Activated effector memory CD4-positive, alpha-beta T cell treated with Interleukin-2 at 50 U/mL for 16 hours (primary cell): ENCODE results near the gene REN.

Experiments
- DNase-seq: peaks from one replicate; pipeline ENCODE4 v3.0.0-alpha.2; 2020

The REN gene

DNA sequence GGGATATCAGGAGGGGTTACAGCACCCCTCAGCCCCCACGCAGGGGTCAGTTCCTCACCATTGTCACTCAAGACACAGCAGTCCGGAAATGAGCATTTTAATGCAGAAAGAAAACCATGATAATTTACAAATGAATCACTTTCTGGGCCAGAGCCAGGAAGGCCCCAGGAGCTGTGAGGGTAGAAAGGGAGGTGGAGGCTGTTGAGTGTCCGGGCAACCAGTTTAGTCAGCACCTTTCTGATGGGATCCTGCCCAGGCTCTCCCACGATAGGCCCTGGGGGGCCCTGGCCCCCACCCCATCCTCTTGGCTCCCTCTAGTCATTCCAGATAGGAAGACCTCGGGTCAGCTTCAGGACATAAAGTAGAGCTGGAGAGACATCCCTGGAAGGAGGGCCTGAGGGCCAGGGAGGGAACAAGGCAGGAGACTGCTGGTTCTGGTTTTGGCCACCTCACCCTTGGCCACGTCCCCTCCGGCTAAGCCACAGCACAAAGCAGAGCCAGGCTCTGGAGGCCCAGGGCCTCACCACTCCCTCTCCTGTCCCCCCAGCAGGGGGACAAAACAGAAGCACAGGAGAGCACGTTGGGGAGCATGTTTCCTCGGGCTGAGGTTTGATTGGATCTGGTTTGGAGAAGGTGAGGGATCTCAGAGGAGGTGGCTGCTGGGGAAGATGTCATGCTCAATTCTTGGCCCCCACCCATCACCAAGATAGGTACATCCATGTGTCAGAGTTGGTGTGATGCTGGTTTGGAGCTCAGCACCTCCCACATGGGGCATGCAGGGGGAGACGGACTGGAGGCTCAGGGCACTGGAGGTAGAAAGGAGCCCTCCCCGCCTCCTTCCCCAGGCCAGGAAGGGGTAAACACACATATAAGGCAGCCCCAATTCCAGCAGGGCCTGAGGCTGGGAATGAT, 34.9 kb downstream of the REN start:
- no peak for DNase-seq

DNA sequence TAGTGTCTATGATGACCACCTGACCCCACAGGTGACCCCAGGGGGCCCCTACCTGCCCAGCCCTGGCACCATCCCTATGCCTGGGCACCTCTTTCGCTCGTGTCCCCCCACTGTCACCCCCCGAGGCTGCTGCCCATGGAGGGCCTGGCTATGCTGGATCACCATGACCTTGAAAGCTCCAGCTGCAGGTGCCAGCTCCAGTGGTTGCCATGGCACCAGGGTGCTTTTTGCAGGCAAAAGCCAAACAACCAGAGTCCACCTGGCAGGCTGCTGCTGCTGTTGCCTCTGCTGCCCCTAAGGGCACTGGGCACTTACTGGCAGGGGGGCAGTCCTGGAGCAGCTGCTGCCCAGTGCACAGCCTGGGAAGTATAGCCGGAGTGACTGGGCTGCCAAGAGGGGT, 36.0 kb downstream of the REN start:
- DNase-seq = no peak

DNA sequence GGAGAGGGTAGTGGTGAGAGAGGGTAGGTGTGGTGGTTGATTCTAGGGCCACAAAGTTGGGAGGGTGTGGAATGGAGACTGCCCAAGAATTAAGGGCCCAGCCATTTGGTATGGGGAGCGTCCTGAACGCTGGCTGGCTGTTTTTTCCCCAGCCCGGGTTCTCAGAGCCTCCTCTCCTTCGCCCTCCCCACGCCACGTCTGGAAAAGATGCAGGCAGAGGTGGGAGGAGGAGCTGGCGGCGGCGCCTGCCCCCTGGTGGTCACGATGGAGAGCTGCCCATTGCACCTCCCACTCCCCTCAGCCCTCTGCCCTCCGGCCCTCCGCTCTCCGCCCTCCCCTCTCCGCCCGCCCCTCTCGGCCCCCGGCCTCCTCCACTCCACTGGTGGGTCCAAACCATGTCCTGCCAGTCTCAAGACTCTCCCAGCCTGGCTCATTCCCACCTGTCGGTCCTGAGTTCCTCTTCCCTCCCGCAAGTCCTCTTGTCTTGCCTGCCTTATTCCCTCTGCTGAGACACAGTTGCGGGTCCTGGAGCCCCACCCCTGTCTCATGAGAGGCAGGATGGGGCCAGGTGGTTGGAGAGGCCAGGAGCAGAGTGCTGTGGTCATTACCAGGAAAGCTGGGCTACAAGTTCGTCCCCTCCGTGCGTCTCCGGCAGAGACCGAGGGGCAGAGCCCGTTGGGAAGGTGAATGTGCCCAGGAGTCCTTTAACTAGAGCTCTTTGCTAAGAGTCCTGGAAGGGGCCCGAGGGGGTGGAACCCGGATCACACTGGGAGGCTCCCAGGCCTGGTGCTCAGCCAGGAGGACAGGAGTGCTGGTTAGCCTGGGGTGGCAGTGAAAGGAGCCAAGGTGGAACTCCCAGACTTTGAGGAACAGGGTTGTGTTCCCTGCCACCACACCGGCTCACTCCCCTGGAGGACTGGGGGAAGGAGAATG, 36.9 kb downstream of the REN start:
- DNase-seq = peak; percentile 44

DNA sequence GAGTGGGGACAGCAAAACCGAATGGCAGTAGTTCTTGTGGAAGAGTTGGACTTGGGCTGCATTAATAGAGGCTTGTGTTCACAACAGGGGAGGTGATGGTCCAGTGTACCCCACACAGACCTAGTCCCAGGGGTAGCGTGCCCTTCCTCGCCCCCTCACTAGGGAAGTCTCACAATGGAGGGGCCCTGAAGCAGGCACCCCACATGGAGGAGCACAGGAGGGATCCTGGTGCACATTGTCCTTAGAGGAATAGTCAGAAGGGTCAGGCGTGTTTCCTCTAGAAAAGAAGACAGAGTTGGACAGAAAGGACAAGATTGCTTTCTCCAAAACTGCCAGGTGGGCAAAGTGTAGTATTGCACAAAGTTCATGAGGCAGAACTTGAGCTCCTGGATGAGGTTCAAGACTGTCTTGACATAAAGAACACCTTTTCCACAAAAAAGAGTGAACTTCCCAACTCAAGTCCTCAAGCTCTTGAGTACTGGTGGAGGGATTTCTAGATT, 37.6 kb downstream of the REN start:
- no peak for DNase-seq

DNA sequence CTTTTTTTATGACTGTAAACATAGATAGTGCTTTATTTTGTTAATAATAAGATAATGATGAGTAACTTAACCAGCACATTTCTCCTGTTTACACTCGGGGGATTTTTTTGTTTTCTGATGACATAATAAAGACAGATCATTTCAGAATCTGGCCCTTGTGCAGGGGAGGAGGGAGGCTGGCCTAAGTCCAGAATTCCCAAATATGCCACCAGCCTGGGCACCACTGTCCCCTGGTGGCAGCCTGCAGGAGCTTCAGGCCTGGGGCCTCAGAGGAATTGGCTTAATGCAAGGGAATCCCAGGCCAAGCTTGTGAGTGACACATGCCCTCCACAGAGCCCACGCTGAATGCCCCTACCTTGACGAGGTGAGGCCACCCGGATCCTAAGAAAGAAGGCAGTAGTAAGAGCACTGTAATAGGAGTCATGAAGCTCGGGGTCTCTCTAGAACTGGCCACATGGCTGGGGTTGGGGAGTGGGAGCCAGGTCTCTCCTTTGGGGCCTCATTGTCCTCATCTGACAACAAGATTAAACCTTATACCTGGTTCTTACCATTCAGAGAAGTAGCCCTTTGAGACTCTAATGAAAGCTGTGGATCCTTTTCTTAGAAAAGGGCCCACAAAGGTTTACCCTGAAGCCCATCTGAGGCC, 38.4 kb downstream of the REN start:
- no peak for DNase-seq

DNA sequence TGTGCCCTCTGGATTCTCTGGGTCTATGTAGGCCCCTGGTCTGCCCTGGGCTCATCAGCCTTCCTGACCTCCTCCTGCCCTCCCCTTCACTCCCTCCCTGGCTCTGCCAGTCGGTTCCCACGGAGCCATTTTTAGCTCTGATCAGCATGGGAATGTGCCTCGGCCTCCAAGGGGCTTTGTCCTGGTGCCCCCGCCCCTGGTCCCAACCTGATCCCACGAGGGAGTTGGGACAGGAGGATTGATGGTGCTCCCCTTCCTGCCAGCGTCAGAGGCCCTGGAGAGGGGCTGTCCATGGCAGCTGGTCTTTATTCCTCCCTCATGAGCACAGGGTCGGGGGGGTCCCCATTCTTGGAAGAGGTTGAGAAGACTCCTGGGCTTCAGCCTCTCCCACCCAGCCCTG, 39.2 kb downstream of the REN start:
- DNase-seq = no peak

DNA sequence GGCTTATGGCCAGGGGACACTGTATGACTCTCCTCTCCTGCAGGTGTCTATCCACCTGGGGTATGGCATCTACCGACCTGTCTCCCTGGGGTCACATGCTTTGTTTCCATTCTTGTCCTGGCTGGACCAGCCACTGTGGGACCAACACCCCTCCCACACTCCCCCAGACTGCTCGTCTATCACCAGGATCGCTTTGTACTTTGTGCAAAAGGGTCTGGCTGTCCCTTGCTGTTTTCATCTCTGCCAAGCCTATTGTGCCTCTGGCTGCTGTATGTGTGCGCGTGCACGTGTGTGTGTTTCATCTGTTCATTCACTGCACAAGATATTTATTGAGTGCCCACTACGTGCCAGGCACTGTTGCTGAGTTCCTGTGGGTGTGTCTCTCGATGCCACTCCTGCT, 39.8 kb downstream of the REN start:
- no peak for DNase-seq

DNA sequence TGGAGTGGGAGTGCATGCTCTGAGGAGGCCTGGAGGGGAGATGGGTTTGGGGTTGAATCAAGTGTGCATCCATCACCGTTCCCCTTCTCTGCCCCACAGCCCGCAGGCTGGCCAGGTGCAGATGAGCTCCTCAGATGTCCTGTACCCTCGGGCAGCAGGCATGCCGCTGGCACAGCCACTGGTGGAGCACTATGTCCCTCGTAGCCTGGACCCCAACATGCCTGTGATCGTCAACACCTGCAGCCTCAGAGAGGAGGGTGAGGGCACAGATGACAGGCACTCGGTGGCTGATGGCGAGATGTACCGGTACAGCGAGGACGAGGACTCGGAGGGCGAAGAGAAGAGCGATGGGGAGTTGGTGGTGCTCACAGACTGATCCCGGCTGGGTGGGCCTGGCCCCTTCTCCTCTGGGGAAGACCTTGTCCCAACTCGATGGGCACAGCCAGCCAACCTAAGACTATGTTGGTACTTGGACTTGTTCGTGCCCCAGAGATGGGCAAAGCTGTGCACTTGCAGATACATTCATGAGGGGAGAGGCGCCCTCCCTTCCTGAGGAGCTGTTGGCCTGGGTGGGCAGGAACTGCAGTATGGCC, 40.3 kb downstream of the REN start:
- no peak for DNase-seq

DNA sequence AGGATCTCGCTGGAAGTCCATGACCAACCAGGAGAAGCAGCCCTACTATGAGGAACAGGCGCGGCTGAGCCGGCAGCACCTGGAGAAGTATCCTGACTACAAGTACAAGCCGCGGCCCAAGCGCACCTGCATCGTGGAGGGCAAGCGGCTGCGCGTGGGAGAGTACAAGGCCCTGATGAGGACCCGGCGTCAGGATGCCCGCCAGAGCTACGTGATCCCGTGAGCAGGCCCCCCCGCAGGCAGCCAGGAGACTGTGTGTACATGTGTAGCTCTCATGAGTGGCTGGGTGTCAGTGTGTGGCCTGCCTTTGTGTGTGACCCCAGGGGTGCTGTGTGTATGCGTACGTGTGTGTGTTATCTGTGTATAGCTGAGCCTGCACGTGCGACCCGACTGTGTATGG, 41.5 kb downstream of the REN start:
- DNase-seq = no peak

DNA sequence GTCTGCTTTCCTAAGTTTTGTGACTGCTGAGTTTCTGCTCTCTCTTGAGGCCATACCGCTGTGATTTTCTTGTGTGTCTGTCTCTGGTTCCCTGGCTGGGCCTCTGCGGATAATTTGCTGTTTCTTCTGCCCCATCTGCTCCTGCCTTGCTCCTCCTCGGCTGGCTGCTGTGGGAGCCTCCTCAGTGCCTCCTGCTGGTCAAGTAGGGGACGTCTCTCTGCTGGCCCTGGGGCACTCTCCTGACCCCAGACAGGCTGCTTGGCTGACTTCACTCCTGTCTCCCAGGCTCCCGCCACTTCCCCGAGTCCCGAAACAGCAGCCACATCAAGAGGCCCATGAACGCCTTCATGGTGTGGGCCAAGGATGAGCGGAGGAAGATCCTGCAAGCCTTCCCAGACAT, 42.8 kb downstream of the REN start:
- no peak for DNase-seq

DNA sequence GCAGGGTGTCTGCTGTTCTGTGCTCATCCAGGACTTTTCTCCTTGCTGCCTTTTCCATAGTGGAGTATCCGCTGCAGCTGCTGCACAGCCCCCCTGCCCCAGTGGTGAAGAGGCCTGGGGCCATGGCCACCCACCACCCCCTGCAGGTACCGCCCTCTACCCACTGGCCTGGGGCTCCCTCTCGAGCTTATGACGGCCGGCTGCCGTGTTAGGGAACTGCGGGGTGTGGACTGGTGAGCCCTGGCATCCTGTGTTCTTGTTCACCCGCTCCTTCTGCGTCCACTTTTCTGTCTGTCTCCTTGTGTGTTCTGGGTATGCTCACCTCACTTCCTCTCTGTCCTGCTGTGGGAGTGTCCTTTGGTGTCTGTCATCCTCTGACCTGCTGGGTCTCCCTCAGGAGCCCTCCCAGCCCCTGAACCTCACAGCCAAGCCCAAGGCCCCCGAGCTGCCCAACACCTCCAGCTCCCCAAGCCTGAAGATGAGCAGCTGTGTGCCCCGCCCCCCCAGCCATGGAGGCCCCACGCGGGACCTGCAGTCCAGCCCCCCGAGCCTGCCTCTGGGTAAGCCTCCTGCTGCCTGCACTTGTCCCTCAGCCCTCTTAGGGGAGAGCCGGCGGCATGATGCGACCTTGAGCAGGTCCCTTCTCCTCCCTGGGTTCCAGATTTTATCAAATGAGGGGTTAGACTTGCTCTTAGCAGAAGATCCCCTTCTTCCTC, 44.1 kb downstream of the REN start:
- DNase-seq = no peak

DNA sequence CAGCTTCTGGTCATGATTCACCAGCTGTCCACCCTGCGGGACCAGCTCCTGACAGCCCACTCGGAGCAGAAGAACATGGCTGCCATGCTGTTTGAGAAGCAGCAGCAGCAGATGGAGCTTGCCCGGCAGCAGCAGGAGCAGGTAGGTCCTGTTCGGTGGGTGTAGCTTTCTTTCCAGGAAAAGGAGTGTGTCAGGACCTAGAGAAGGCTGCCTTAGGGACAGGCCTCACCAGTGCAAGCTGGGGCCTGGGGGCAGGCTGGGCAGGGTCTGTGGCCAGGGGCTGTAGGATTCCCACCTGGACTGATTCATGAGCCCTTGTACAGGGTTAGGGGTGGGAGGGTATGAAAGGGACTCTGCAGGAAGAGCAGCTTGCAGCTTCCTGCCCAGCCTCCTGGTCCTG, 49.6 kb downstream of the REN start:
- DNase-seq = no peak

DNA sequence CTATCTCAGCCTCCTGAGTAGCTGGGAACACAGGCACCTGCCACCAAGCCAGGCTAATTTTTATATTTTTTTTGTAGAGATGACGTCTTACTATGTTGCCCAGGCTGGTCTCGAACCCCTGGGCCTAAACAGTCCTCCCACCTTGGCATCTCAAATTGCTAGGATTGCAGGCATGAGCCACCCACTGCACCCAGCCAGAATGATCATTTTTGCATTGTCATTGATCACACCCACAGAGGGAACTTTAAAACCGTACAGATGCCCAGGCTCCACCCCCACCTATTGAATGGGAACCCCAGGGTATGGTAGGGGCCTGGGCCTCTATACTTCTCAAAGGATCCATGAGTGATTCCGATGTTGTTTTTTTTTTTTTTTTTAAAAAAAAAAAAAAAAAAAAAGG, 51.0 kb downstream of the REN start:
- DNase-seq = no peak

DNA sequence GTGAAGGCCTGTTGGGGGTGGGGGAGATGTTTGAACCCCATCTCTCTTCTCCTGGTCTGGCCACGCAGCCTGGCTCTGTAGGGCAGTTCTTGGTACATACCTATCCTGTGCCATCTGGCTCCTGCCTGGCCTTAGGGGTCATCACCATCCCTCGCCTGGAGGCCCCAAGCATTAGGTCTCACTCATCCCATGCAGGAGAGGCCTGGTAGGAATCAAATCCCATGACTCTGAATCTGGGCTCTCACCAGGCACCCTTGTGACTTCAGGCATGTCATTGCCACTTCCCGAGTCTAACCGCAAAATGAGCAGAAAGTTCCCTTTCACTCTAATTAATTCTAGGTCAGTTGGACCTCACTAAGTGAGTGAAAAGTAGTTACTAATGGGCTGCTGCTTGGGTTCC, 51.5 kb downstream of the REN start:
- DNase-seq = no peak

DNA sequence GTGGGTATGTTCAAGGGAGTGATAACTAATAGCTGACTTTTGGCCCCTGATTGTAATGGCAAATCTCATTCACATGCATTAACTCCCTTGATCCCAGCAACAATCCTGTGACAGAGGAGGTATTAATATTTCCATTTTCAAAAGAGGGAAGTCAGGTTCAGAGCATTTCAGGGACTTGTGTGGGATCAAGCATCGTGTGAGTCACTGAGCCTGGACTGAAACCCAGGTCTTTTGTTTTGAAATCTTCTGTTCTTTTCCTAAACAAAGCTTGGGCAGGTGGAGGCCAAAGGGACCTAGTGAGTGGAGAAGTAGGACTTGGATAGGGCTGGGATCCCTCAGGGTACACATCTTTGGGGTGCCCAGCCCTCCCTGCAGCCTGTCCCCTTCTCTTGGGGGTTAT, 52.2 kb downstream of the REN start:
- DNase-seq = no peak

DNA sequence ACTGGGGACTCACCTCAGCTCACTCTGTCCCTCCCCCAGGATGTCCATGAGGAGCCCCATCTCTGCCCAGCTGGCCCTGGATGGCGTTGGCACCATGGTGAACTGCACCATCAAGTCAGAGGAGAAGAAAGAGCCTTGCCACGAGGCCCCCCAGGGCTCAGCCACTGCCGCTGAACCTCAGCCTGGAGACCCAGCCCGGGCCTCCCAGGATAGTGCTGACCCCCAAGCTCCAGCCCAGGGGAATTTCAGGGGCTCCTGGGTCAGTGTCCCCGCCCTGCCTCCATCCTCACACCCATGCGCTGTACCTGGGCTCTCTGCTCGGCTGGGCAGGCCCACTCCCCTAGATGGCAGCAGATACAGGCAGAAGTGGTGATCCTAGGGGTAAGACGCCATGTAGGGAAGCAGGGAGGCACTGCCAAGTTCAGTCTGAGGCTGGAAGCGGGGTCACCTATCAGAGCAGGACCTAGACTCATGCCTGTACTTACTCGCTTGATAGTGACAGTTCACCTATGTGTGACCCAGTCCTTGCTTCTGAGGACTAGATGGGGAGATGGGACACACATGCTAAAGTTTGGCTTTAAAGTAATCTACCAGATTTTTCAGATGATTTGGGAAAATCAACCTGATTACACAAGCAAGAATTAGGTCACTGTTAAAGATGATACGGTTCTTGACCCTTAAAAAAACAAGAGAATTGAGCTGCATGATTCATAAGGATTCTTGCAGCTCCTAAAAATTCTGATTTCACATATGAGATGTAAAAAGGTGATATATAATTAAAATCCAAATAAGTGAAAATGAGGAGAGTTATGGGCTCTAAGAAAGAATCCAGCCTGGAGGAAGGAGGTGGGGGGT, 53.0 kb downstream of the REN start:
- DNase-seq = no peak

DNA sequence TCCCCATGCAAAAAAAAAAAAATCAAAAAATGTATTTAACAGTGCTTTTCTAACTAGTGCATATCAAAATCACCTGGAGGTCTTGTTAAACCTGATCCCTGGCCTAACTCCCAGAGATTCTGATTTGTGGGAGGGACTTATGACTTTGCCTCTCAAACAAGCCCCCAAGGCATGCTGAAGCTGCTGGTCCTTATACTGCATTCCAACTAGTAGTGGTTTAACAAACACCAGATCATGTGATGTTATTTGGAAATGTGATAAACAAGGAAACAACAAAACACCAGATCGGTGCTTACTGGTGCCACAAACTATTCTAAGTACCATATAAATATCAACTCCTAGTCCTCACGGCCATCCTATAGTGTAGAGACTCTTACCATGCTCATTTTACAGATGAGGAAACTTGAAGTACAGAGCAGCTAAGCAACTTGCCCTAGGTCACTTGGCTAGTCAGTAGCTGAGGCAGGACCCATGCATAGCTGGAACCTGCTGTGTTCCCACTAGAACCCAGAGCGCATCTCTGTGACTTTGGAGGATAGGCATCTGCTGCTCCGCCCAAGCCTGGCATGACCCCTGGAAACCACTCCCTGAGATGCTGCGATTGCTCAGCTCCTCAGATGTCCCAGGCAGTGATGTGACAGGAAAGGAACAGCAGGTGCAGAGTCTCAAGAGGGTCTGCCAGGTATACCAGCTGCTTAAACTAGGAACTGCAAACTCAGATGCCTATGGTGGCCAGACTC, 55.1 kb downstream of the REN start:
- DNase-seq = no peak

DNA sequence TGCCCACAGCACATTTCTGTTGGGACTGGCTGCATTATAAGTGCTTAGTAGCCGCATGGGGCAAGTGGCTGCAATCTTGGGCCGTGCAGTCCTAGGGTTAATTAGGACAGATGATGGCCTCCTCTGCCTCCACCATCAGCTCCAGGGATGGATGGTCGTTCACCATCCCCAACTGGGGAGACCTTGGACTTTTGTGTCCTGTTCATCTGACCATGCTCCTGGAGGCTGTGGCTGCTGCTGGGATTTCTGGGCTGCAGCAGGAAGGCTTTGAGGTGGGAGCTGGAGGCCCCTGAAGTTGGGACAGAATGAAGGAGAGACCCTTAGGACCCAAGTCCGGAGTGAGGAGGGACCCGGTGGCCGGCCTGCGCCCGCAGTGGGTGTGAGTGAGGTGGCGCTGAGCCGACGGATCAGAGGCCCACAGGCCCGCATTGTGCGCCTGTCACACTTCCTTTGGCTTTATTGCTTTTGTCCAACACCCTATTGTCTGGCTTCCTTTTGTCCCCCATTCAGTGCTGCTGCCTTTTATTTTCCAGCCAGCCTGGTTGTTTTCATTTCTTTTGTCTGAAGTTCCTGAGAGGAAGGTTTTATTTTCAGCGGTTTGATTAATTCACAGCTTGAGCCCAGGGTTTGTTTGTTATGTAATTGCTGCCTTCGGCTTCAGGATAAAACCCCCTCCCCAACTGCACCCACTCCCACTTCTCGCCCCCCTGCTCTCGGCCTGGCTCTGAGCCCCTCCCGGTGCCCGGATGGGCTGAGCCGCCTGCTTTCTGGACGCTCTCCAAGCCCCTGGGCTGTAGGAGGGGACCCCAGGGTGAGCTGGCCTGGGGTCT, 57.6 kb downstream of the REN start:
- DNase-seq = no peak

DNA sequence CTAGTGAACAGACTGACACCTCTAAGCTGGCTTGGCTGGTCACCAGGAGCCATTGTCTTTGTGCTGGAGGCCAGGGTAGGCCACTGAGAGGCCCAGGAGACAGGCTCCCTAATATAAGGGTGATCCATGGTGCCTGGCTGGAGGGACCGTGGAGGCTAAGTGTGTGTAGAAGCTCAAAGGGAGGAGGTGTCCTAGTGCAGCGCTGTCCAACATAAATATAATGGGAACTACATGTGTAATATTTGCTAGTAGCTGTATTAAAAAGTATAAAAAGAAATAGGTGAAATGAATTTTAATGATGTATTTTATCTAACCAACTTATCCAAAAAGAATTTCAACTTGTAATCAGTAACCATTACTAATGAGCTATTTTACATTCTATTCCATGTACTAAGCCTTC, 58.2 kb downstream of the REN start:
- DNase-seq = no peak

DNA sequence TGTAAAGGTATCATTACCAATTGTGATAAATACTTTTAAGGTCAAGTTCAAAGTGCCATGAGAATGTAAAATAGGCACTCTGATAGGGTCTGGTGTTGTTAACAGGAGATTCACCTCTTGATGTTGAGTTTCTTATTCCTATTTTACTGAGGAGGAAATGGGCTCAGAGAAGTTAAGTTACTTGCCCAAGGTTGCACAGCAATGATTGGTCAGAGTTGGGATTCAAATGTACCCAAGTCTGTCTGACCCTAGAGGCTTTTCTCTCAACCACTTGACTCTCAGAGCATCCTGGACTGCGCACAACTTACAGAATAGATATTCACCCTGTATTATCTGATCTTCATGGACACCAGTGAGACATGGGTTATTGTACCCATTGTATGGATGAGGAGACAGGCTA, 59.3 kb downstream of the REN start:
- DNase-seq = no peak
